ENCODE measurements around the gene PATL2. TPM values are rescaled to one million over a fixed set of nuclear protein-coding genes. Genes with fewer than 3 reads are reported as not detected.
"Not testable (repeated sequence)": the region's sequence is repeated elsewhere in the genome, so short reads cannot be mapped to it uniquely, and the experiment has no call there.

PATL2 gene
- total and polyA plus RNA-seq, 4 donors, result 2.4 to 4.8 (median 3.7) TPM

GRCh38 chr15:44692659-44693058 is 18.5 kb downstream of the PATL2 start:
- H3K9me3 ChIP-seq (ENCODE audit: control insufficient read depth in 4 of 4, insufficient read depth in 3 of 4, low read length in 3 of 4), result no peaks in the 10 kb centered on the region
- H3K27ac ChIP-seq (ENCODE audit: low read depth in 1 of 2, low read length in 1 of 2), result no peak overlapping the region
- H3K4me3 ChIP-seq, result no peak overlapping the region
- no peak overlapping the region for H3K9ac ChIP-seq (ENCODE audit: insufficient read depth in 1 of 2, low read length in 2 of 2)
- no peaks in the 10 kb centered on the region for H3K36me3 ChIP-seq (ENCODE audit: control insufficient read depth in 4 of 4, insufficient read depth in 4 of 4, low read length in 4 of 4)
- DNase-seq, result no peak
- TF ChIP-seq, protein P1, sequence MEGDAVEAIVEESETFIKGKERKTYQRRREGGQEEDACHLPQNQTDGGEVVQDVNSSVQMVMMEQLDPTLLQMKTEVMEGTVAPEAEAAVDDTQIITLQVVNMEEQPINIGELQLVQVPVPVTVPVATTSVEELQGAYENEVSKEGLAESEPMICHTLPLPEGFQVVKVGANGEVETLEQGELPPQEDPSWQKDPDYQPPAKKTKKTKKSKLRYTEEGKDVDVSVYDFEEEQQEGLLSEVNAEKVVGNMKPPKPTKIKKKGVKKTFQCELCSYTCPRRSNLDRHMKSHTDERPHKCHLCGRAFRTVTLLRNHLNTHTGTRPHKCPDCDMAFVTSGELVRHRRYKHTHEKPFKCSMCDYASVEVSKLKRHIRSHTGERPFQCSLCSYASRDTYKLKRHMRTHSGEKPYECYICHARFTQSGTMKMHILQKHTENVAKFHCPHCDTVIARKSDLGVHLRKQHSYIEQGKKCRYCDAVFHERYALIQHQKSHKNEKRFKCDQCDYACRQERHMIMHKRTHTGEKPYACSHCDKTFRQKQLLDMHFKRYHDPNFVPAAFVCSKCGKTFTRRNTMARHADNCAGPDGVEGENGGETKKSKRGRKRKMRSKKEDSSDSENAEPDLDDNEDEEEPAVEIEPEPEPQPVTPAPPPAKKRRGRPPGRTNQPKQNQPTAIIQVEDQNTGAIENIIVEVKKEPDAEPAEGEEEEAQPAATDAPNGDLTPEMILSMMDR (IDR thresholded peaks at IDR 0.05; ENCODE audit: control extremely low read depth, extremely low read depth), result no peak
- no peaks in the 10 kb centered on the region for H3K27me3 ChIP-seq (ENCODE audit: control insufficient read depth in 3 of 3, insufficient read depth in 3 of 3, low read length in 2 of 3)
- ATAC-seq (ENCODE audit: insufficient read depth, low FRiP score), result no peak
- peaks cover 0 to 1% (median 0%) of the 10 kb centered on the region in 5 donors for H3K4me1 ChIP-seq (ENCODE audit: control insufficient read depth in 5 of 5, insufficient read depth in 5 of 5, low read length in 5 of 5)
- WGBS, 2 donors, result 100% methylated on average over 1 of the region's 1 CpG

DNA sequence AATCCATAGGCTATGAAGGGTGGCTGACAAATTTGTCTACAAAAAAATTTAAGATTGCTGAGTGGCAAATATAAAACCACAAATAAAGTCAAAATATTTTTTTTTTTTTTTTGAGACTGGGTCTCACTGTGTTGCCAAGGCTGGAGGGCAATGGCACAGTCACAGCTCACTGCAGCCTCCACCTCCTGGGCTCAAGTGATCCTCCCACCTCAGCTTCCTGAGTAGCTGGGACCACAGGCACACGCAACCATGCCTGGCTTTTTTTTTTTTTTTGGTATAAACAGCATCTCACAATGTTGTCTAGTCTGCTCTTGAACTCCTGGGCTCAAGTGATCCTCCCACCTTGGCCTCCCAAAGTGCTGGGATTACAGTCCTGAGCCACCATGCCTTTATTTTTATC is 20.9 kb downstream of the PATL2 start:
- H3K4me1 ChIP-seq (ENCODE audit: control insufficient read depth in 5 of 5, insufficient read depth in 5 of 5, low read length in 5 of 5); H3K9ac ChIP-seq (ENCODE audit: insufficient read depth in 1 of 2, low read length in 2 of 2); H3K9me3 ChIP-seq (ENCODE audit: control insufficient read depth in 4 of 4, insufficient read depth in 3 of 4, low read length in 3 of 4); ATAC-seq (ENCODE audit: insufficient read depth, low FRiP score); DNase-seq; H3K36me3 ChIP-seq (ENCODE audit: control insufficient read depth in 4 of 4, insufficient read depth in 4 of 4, low read length in 4 of 4); H3K4me3 ChIP-seq; H3K27me3 ChIP-seq (ENCODE audit: control insufficient read depth in 3 of 3, insufficient read depth in 3 of 3, low read length in 2 of 3); H3K27ac ChIP-seq (ENCODE audit: low read depth in 1 of 2, low read length in 1 of 2): not testable (repeated sequence)
- WGBS, 2 donors, result 21 to 45% methylated on average over 1 of the region's 1 CpG

- H3K4me1 ChIP-seq (ENCODE audit: control insufficient read depth in 5 of 5, insufficient read depth in 5 of 5, low read length in 5 of 5); H3K27ac ChIP-seq (ENCODE audit: low read depth in 1 of 2, low read length in 1 of 2); H3K9me3 ChIP-seq (ENCODE audit: control insufficient read depth in 4 of 4, insufficient read depth in 3 of 4, low read length in 3 of 4); H3K36me3 ChIP-seq (ENCODE audit: control insufficient read depth in 4 of 4, insufficient read depth in 4 of 4, low read length in 4 of 4); H3K9ac ChIP-seq (ENCODE audit: insufficient read depth in 1 of 2, low read length in 2 of 2); H3K27me3 ChIP-seq (ENCODE audit: control insufficient read depth in 3 of 3, insufficient read depth in 3 of 3, low read length in 2 of 3); ATAC-seq (ENCODE audit: insufficient read depth, low FRiP score); DNase-seq; H3K4me3 ChIP-seq: not testable (repeated sequence)
- 88 to 89% methylated on average over 2 of the region's 2 CpGs for WGBS, 2 donors
Measured at GRCh38 chr15:44689318-44689717, 21.8 kb downstream of the PATL2 start.

- H3K27ac ChIP-seq (ENCODE audit: low read depth in 1 of 2, low read length in 1 of 2), result peak overlapping the region in 1 of 2 donors; percentile 33
- not testable (repeated sequence) for H3K36me3 ChIP-seq (ENCODE audit: control insufficient read depth in 4 of 4, insufficient read depth in 4 of 4, low read length in 4 of 4); H3K4me1 ChIP-seq (ENCODE audit: control insufficient read depth in 5 of 5, insufficient read depth in 5 of 5, low read length in 5 of 5); H3K9ac ChIP-seq (ENCODE audit: insufficient read depth in 1 of 2, low read length in 2 of 2); H3K9me3 ChIP-seq (ENCODE audit: control insufficient read depth in 4 of 4, insufficient read depth in 3 of 4, low read length in 3 of 4); ATAC-seq (ENCODE audit: insufficient read depth, low FRiP score); H3K4me3 ChIP-seq; H3K27me3 ChIP-seq (ENCODE audit: control insufficient read depth in 3 of 3, insufficient read depth in 3 of 3, low read length in 2 of 3)
- WGBS, 2 donors, result 26 to 36% methylated on average over 8 of the region's 8 CpGs
- peak; percentile 53 to 79 (median 78) for DNase-seq
Measured at GRCh38 chr15:44682809-44683682, 28.1 kb downstream of the PATL2 start.

DNA sequence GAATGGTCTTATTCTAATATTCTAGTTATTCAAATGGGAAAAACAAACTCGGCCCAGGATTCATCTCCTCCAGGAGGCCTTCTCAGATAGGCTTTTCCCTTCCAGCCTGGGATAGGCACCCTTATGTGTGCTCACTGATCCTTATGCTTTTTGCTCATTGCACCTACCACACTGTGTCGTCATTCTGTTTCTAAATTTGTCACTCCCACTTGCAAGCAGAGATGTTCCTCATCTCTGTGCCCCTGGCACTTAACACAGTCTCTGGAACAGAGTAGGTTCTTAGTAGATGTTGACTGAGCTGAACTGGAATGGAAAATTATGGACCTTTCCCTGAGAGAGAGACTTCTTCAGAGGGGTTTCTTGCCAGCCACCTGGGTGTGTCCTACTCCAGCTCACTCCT is 28.9 kb downstream of the PATL2 start:
- no peak for ATAC-seq (ENCODE audit: insufficient read depth, low FRiP score)

More for the DNA sequence above, 28.9 kb downstream of the PATL2 start:
- TF ChIP-seq, protein P1 (IDR thresholded peaks at IDR 0.05; ENCODE audit: control extremely low read depth, extremely low read depth), result no peak
- WGBS, 2 donors, result 67 to 69% methylated on average over 2 of the region's 2 CpGs
- Histone ChIP-seq H3K9me3 (ENCODE audit: control insufficient read depth in 4 of 4, insufficient read depth in 3 of 4, low read length in 3 of 4) (no peaks in the 10 kb centered on the region), H3K4me3 (no peak overlapping the region), H3K27me3 (ENCODE audit: control insufficient read depth in 3 of 3, insufficient read depth in 3 of 3, low read length in 2 of 3) (no peaks in the 10 kb centered on the region), H3K36me3 (ENCODE audit: control insufficient read depth in 4 of 4, insufficient read depth in 4 of 4, low read length in 4 of 4) (no peaks in the 10 kb centered on the region), H3K9ac (ENCODE audit: insufficient read depth in 1 of 2, low read length in 2 of 2) (no peak overlapping the region), H3K4me1 (ENCODE audit: control insufficient read depth in 5 of 5, insufficient read depth in 5 of 5, low read length in 5 of 5) (peaks cover 0 to 7% (median 0%) of the 10 kb centered on the region in 5 donors), H3K27ac (ENCODE audit: low read depth in 1 of 2, low read length in 1 of 2) (no peak overlapping the region)
- no peak for DNase-seq

Measured in lung (tissue), 12 donors.